Activated naive CD4-positive, alpha-beta T cell treated with Interleukin-2 at 50 U/mL for 16 hours (primary cell): Measurements from ENCODE around the gene SERF2.
A peak's percentile ranks its signal among the peaks of the same experiment; 100 is the strongest.
"Not testable (repeated sequence)": the region's sequence is repeated elsewhere in the genome, so short reads cannot be mapped to it uniquely, and the experiment has no call there.

Source experiments
- DNase-seq: peaks from one replicate; pipeline ENCODE4 v3.0.0-alpha.2; 2020

Gene SERF2

GRCh38 chr15:43791993-43792760, at the start of gene SERF2:
Gene SERF2 (plus strand): TSS chr15:43792320. CDS start chr15:43792377, 57 bp downstream.
- DNase-seq: peak; percentile 100

GRCh38 chr15:43746245-43746902, 45.7 kb upstream of the SERF2 start, which contains the start of gene PDIA3:
Gene PDIA3 (plus strand): TSS chr15:43746438. CDS start chr15:43746540, 102 bp downstream.
- peak; percentile 90 for DNase-seq

DNA sequence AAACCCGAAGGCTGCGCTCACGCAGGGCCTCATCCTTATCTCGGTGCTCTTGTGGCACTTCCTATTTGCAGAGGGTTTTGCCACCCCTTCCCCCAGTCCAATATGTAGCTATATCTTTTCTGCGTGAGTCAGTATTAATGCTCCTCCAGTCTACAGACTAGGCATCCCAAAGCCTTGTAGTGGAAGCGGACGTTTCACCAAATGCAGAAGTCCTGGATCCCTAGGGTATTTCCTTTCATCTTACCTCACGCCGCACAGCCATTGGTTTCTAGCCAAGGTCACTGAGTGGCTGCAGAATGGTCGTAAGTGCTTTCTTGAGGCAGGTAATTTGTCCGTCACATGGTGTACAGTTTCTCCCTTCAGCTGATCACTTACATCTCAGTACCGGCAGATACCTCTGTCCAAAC, 45.2 kb upstream of the SERF2 start:
- DNase-seq: not testable (repeated sequence)

- DNase-seq: no peak
Observed at GRCh38 chr15:43748376-43748775, 43.7 kb upstream of the SERF2 start.

DNA sequence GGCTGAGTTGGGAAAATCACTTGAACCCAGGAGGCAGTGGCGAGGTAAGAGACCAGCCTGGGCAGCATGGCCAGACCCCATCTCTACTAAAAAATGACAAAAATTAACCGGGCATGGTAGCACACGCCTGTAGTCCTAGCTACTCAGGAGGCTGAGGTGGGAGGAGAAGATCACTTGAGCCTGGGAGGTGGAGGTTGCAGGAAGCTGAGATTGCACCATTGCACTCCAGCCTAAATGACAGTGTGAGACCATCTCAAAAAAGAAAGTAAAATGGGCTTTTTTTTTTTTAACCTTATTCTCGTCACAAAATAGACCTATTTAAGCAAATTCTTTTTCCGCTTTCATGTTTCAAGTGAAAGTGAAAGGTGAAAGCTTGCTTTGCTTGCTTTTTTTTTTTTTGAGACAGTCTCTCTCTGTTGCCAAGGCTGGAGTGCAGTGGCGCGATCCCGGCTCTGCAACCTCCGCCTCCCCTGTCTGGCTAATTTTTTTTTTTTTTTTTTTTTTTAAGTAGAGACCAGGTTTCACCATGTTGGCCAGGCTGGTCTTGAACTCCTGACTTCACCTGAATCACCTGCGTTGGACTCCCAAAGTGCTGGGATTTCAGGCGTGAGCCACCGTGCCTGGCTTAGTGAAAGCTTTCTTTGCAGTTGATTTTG, 42.3 kb upstream of the SERF2 start:
- peak; percentile 50 for DNase-seq

- no peak for DNase-seq
Observed at GRCh38 chr15:43751885-43752284, 40.2 kb upstream of the SERF2 start.

DNA sequence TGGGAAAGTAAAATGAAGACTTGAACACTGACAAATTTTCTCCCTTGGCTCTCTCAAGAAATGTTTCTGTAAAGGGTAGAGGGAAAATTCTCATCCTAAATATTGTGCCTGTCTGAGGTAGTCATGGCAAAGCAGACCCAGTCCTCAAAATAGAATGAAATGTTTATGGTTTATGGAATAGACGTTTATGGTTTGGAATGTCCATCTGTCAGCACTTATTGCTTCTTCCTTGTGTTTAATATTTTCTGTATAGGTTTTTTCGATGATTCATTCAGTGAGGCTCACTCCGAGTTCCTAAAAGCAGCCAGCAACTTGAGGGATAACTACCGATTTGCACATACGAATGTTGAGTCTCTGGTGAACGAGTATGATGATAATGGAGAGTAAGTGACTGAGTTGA, 29.3 kb upstream of the SERF2 start:
- no peak for DNase-seq

DNA sequence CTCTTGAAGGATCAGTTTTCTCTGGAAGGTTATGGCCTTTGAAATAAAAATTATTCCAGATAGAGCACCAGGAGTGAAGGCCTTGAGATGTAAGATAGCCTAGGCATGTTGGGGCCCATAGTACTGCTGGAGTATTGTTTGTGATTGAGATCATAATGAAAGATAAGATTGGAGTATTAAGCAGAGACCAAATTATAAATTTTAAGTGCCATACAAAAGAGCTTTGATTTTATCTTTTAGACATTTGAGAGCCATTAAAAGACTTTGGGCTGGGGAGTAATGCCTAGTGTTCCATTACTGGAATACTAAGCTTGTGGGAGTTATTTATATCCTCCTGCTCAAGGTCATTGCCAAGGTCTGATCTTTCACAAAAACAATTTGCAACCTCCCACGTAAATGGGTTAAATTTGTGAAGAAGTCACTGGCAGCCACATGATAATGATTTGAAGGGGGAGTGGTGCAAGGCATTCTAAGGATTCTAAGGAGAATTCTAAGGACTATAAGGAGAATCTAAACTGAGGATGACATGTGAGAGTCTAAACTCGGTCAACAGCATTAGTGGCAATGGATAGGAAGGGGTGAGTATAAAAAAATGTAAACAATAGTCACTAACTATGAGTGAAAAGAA, 28.2 kb upstream of the SERF2 start:
- DNase-seq: no peak

DNA sequence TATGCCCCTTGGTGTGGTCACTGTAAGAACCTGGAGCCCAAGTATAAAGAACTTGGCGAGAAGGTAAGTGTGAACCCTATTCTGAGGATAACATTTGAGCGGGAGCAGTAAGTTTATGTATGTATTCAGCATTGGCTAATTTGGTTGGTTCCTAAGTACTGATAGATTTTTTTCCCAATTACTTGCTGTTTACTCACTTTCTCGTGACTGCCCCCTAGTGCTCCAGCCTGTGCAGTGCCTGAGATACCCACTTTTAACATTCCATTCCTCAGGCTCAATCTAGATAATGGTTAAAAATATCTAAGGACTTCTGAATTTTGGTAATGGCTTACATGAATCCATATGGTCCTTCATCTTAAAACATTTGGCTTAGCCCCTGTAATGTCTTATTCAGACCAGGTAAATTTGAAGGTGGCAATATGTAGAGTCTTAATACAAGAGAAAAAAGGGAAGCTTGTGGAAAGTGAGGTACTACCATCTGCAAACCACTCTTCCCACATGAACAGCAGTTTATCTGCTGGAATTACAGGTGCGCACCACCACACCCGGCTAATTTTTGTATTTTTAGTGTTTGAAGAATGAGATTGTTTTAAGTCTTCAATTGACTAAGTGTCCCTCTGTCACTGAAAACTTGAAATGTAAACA, 22.4 kb upstream of the SERF2 start:
- peak; percentile 61 for DNase-seq

DNA sequence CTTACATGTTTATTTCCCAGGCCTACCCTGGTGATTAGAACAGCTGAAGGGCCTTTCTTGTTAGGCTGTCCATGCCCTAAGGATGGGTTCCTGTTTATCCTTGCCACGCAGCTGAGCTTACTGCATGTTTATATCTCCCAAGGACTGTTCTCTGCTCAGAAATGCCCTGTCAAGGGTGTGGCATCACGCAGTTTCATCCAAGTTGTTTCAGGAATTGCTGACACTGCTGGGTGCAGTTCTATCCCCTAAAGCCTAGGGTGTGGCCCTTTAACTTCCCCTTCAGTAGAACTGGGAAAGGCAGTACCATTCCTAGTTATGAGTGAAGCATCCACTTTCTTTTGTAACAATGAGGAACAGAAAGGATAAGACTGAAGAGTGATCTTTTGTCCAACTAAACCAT, 20.3 kb upstream of the SERF2 start:
- no peak for DNase-seq

GRCh38 chr15:43772624-43773023, 19.5 kb upstream of the SERF2 start:
- no peak for DNase-seq

DNA sequence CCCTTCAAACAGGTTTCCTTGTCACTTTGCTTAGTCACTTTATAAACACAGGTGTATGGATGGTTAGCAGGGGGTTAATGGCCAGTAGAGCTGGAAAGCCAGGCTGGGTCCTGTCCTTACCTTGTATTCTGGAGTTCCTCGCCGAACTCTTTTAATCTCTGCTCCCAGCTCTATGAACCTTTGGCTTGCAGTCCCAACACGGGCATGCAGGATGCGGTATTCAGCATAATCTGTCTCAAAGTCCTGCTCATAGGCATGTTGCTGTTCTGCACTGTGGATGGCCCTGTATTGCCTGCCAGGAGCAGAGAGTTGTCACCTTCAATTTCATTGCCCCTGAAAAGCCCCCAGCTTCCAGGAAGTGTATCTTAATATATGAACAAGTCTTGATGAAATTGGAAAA, 18.1 kb upstream of the SERF2 start:
- no peak for DNase-seq

- DNase-seq: no peak
Observed at GRCh38 chr15:43775411-43775965, 16.6 kb upstream of the SERF2 start.

GRCh38 chr15:43776101-43776717, 15.9 kb upstream of the SERF2 start:
- peak; percentile 24 for DNase-seq

DNA sequence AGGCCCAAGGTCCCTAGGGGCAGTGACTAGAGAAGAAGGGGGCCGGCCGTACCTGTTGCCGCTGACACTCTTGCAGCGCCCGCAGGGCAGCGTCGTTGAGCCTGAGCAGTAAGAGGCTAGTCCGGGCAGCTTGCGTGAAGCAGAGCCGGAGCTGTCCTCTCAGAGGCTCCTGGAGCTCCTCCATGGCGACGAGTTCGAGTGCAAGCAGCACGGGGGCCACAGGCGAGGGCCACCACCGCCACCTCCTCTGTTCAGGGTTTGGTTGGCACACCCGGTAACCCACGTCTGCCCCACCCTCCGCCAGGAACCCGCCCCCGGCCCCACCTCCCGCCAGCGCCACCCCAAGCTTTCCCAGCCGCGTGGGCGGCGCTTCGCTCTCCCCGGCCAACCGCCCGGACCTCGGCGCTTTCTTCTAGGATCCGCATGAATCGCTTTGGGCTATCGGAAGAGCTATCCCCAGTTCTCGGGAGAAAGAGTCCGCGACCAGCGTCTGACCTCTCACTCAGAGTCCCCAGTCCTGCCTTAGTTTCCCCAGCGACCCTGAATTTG, 15.3 kb upstream of the SERF2 start, which contains the start of gene ELL3:
Gene ELL3 (minus strand): TSS at position 249 of the 549 bp plus-strand sequence. CDS start 65 bp downstream, at position 184.
- peak; percentile 72 for DNase-seq

- peak; percentile 85 for DNase-seq
Observed at GRCh38 chr15:43777267-43777914, 14.7 kb upstream of the SERF2 start.

DNA sequence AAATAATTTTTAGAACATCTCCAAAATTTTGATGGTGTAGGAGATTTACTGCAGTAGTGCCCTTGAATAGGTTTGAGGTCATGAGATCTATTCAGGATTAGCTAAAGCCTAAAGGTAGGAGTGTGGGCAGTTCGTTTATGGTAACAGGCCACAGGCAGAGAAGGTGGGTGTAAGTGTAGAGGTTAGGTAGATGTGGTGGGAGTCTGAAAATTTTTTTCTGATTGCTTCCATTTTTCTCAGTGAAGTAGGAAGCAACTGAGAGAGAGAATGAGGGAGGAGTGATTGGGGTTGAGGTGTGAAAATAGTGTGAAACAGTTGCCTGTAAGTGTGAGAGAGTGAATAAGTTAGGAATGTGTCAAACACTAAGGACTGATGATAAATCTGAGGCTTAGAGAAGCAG, 13.1 kb upstream of the SERF2 start:
- no peak for DNase-seq

- no peak for DNase-seq
Observed at GRCh38 chr15:43789409-43789808, 2.7 kb upstream of the SERF2 start.

- peak; percentile 26 for DNase-seq
Observed at GRCh38 chr15:43792761-43793476, 799 bp downstream of the SERF2 start.

- DNase-seq: no peak
Observed at GRCh38 chr15:43793647-43794046, 1.5 kb downstream of the SERF2 start.
